Measurements from ENCODE around the gene CDPF1. TPM values are rescaled to one million over a fixed set of nuclear protein-coding genes. Genes with fewer than 3 reads are reported as not detected.

The CDPF1 gene
- total RNA-seq, 4 donors from 2014 or later = 1.5 to 12.7 (median 4.5) TPM

GRCh38 chr22:46295277-46295971 is 45.3 kb upstream of the CDPF1 start:
- no peaks in the 10 kb centered on the region for H3K36me3 ChIP-seq
- no peaks in the 10 kb centered on the region for H3K27me3 ChIP-seq
- no peak for DNase-seq
- TF ChIP-seq CTCF (IDR thresholded peaks at IDR 0.05) = no peak
- no peak for TF ChIP-seq POLR2A (IDR thresholded peaks at IDR 0.05)
- intact Hi-C loops (cut with DNase I; ENCODE audit: low total_unique reads) = no loop called here
- no peak overlapping the region for H3K4me3 ChIP-seq
- peaks cover 0 to 10% of the 10 kb centered on the region in 2 donors for H3K4me1 ChIP-seq
- no peaks in the 10 kb centered on the region for H3K9me3 ChIP-seq
- peak overlapping the region in 1 of 2 donors; percentile 85 for H3K27ac ChIP-seq

DNA sequence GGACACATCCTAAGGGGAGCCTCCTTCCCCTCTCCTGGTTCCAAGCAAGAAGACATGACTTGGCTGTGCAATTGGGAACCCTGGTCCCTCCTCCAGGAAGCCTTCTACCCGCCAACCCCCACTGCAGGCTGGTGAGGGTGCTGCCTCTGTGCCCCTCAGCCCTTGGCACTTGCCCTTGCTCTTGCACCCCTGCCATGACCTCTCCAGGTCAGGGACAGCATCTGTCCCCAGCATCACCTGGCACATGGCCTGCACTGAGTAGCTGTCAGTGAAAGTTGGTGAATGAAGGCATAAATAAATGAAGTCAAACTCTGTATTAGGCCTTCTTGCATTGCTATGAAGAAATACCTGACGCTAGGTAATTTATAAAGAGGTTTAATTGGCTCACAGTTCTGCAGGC is 44.7 kb upstream of the CDPF1 start:
- TF ChIP-seq CTCF (IDR thresholded peaks at IDR 0.05) (no peak), POLR2A (IDR thresholded peaks at IDR 0.05) (no peak)
- intact Hi-C loops (cut with DNase I; ENCODE audit: low total_unique reads) = no loop called here

GRCh38 chr22:46293577-46294260 is 43.6 kb upstream of the CDPF1 start:
- no peak for TF ChIP-seq POLR2A (IDR thresholded peaks at IDR 0.05)
- no peak for TF ChIP-seq CTCF (IDR thresholded peaks at IDR 0.05)
- Histone ChIP-seq H3K27ac (no peak overlapping the region), H3K27me3 (no peaks in the 10 kb centered on the region), H3K9me3 (no peaks in the 10 kb centered on the region), H3K4me3 (no peak overlapping the region), H3K4me1 (peaks cover 0 to 10% of the 10 kb centered on the region in 2 donors), H3K36me3 (no peaks in the 10 kb centered on the region)
- intact Hi-C loops (cut with DNase I; ENCODE audit: low total_unique reads) = no loop called here
- no peak for DNase-seq

More for the DNA sequence above, 44.7 kb upstream of the CDPF1 start:
- no peak for DNase-seq
- H3K27ac ChIP-seq = no peak overlapping the region
- no peak overlapping the region for H3K4me3 ChIP-seq
- no peaks in the 10 kb centered on the region for H3K9me3 ChIP-seq
- no peaks in the 10 kb centered on the region for H3K36me3 ChIP-seq
- H3K27me3 ChIP-seq = no peaks in the 10 kb centered on the region
- peaks cover 0 to 10% of the 10 kb centered on the region in 2 donors for H3K4me1 ChIP-seq

GRCh38 chr22:46292732-46293131 is 42.6 kb upstream of the CDPF1 start:
- H3K27ac ChIP-seq = no peak overlapping the region
- H3K4me1 ChIP-seq = peaks cover 0 to 10% of the 10 kb centered on the region in 2 donors
- no peaks in the 10 kb centered on the region for H3K27me3 ChIP-seq
- no peaks in the 10 kb centered on the region for H3K9me3 ChIP-seq
- no peak for DNase-seq
- intact Hi-C loops (cut with DNase I; ENCODE audit: low total_unique reads) = no loop called here
- TF ChIP-seq POLR2A (IDR thresholded peaks at IDR 0.05) (no peak), CTCF (IDR thresholded peaks at IDR 0.05) (no peak)
- H3K36me3 ChIP-seq = no peaks in the 10 kb centered on the region
- no peak overlapping the region for H3K4me3 ChIP-seq

DNA sequence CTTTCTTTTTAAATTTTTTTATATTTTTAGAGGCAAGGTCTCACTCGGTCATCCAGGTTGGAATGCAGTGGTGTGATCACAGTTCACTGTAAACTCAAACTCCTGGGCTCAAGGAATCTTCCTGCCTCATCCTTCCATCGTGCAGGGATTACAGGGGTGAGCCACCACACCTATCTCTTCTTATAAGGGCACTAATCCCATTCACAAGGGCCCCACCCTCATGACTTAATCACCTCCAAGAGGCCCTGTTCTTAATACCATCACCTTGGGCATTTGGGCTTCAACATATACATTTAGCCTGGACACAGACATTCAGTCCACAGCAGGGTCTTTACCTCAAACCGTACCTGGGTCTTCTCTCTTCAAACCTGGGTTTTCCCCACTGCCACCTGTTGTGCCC is 42.1 kb upstream of the CDPF1 start:
- Histone ChIP-seq H3K27me3 (no peaks in the 10 kb centered on the region), H3K9me3 (no peaks in the 10 kb centered on the region), H3K4me1 (peaks cover 0 to 9% of the 10 kb centered on the region in 2 donors), H3K4me3 (no peak overlapping the region), H3K27ac (no peak overlapping the region), H3K36me3 (no peaks in the 10 kb centered on the region)
- TF ChIP-seq CTCF (IDR thresholded peaks at IDR 0.05) (no peak), POLR2A (IDR thresholded peaks at IDR 0.05) (no peak)
- intact Hi-C loops (cut with DNase I; ENCODE audit: low total_unique reads) = no loop called here
- no peak for DNase-seq
